IMR-90 (cell line): ENCODE results near the gene PAF1.

Experiments
- BHLHE40 ChIP-seq: fragments of 150-350 bp; IDR thresholded peaks from 2 replicates; pipeline ENCODE4 v1.6.1; 2016; ENCODE audit warnings: mild to moderate bottlenecking, low read depth, low read length
- CEBPB ChIP-seq: IDR thresholded peaks from 2 replicates; pipeline ENCODE4 v1.6.1; 2012; ENCODE audit warnings: low read depth, low read length, improper control_type of control experiment
- CHD1 ChIP-seq: IDR thresholded peaks from 2 replicates; pipeline ENCODE4 v1.6.1; 2012; ENCODE audit warnings: low read depth, low read length, improper control_type of control experiment
- MAFK ChIP-seq: IDR thresholded peaks from 2 replicates; pipeline ENCODE4 v1.6.1; 2012; ENCODE audit warnings: low read depth, low read length, improper control_type of control experiment
- MAZ ChIP-seq: IDR thresholded peaks from 2 replicates; pipeline ENCODE4 v1.6.1; 2012; ENCODE audit warnings: low read depth, mild to moderate bottlenecking, low read length, improper control_type of control experiment, moderate library complexity, borderline replicate concordance
- MXI1 ChIP-seq: IDR thresholded peaks from 2 replicates; pipeline ENCODE4 v1.6.1; 2012; ENCODE audit warnings: low read depth, mild to moderate bottlenecking, low read length, moderate library complexity, borderline replicate concordance
- NFE2L2 ChIP-seq: fragments of 150-350 bp; IDR thresholded peaks from 2 replicates; pipeline ENCODE4 v1.6.1; 2016; ENCODE audit warnings: low read depth, mild to moderate bottlenecking, low read length
- POLR2A ChIP-seq: IDR thresholded peaks from 2 replicates; pipeline ENCODE4 v1.6.1; 2012; ENCODE audit warnings: mild to moderate bottlenecking, low read depth, low read length
- RAD21 ChIP-seq: IDR thresholded peaks from 2 replicates; pipeline ENCODE4 v1.6.1; 2012; ENCODE audit warnings: low read length, improper control_type of control experiment
- RFX5 ChIP-seq: IDR thresholded peaks from 2 replicates; pipeline ENCODE4 v1.8.0; 2012; ENCODE audit warnings: low read depth, mild to moderate bottlenecking, low read length, moderate library complexity
- TF ChIP-seq, protein P1 (sequence below): conservative IDR thresholded peaks from 2 replicates; pipeline ENCODE4 v1.5.1; 2012; ENCODE audit warnings: mild to moderate bottlenecking, low read depth, low read length, improper control_type of control experiment
- TF ChIP-seq, protein P2 (sequence below): fragments of 150-350 bp; IDR thresholded peaks from 2 replicates; pipeline ENCODE4 v1.6.1; 2017; ENCODE audit warnings: mild to moderate bottlenecking, antibody characterized with exemption, low read length, low read depth
- TF ChIP-seq, protein P3 (sequence below): fragments of 150-350 bp; IDR thresholded peaks from 2 replicates; pipeline ENCODE4 v1.6.1; 2016; ENCODE audit warnings: low read depth, mild to moderate bottlenecking, low read length, moderate library complexity, borderline replicate concordance

DNA sequence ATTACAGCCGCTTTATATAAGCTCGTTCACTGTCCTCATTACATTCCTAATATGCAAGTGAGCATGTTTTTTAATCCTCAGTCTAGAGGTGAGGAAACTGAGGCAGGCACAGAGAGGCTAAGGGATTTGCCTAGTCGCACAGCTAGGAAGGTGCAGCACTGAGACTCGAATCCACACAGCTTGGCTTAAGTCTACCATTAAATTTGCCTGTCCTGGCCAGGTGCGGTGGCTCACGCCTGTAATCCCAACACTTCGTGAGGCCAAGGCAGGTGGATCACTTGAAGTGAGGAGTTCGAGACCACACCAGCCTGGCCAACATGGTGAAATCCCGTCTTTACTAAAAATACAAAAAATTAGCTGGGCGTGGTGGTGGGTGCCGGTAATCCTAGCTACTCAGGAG is 36.8 kb upstream of the PAF1 start:
- TF ChIP-seq POLR2A (peak; percentile 23; the same call in 1 of the 2 replicates), RFX5 (no peak), CEBPB (0 out of 2 replicates have a peak, but pooled peaks have one; percentile 13), MAFK (no peak), MXI1 (no peak), NFE2L2 (no peak), CHD1 (no peak), BHLHE40 (no peak), MAZ (no peak), RAD21 (no peak)
- TF ChIP-seq, protein P1, sequence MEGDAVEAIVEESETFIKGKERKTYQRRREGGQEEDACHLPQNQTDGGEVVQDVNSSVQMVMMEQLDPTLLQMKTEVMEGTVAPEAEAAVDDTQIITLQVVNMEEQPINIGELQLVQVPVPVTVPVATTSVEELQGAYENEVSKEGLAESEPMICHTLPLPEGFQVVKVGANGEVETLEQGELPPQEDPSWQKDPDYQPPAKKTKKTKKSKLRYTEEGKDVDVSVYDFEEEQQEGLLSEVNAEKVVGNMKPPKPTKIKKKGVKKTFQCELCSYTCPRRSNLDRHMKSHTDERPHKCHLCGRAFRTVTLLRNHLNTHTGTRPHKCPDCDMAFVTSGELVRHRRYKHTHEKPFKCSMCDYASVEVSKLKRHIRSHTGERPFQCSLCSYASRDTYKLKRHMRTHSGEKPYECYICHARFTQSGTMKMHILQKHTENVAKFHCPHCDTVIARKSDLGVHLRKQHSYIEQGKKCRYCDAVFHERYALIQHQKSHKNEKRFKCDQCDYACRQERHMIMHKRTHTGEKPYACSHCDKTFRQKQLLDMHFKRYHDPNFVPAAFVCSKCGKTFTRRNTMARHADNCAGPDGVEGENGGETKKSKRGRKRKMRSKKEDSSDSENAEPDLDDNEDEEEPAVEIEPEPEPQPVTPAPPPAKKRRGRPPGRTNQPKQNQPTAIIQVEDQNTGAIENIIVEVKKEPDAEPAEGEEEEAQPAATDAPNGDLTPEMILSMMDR: no peak
- TF ChIP-seq, protein P2, sequence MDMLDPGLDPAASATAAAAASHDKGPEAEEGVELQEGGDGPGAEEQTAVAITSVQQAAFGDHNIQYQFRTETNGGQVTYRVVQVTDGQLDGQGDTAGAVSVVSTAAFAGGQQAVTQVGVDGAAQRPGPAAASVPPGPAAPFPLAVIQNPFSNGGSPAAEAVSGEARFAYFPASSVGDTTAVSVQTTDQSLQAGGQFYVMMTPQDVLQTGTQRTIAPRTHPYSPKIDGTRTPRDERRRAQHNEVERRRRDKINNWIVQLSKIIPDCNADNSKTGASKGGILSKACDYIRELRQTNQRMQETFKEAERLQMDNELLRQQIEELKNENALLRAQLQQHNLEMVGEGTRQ: no peak
- TF ChIP-seq, protein P3, sequence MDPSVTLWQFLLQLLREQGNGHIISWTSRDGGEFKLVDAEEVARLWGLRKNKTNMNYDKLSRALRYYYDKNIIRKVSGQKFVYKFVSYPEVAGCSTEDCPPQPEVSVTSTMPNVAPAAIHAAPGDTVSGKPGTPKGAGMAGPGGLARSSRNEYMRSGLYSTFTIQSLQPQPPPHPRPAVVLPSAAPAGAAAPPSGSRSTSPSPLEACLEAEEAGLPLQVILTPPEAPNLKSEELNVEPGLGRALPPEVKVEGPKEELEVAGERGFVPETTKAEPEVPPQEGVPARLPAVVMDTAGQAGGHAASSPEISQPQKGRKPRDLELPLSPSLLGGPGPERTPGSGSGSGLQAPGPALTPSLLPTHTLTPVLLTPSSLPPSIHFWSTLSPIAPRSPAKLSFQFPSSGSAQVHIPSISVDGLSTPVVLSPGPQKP: no peak
